SIG-M5 treated with dmso at 0.1 percent for 504 hours (cell line): ENCODE data around the gene CDH15.

Experiments
- DNase-seq: peaks from one replicate; lab custom pipeline; 2025; ENCODE audit not compliant: unreplicated experiment; lab: John Stamatoyannopoulos, UW

Gene CDH15

GRCh38 chr16:89140981-89141883 is 30.3 kb upstream of the CDH15 start:
- no peak for DNase-seq

GRCh38 chr16:89141884-89142267 is 29.7 kb upstream of the CDH15 start:
- DNase-seq: no peak

- DNase-seq: no peak
Observed at GRCh38 chr16:89142474-89143195, 28.9 kb upstream of the CDH15 start.

GRCh38 chr16:89143201-89143741 is 28.3 kb upstream of the CDH15 start:
- no peak for DNase-seq

- no peak for DNase-seq
Observed at GRCh38 chr16:89143911-89144675, 27.5 kb upstream of the CDH15 start.

GRCh38 chr16:89144681-89145080 is 26.9 kb upstream of the CDH15 start:
- no peak for DNase-seq

GRCh38 chr16:89145406-89146161 is 26.0 kb upstream of the CDH15 start:
- no peak for DNase-seq

- no peak for DNase-seq
Observed at GRCh38 chr16:89146211-89147005, 25.1 kb upstream of the CDH15 start.

- no peak for DNase-seq
Observed at GRCh38 chr16:89147085-89147817, 24.3 kb upstream of the CDH15 start.

GRCh38 chr16:89149386-89149785 is 22.2 kb upstream of the CDH15 start:
- DNase-seq: no peak

- no peak for DNase-seq
Observed at GRCh38 chr16:89150090-89150835, 21.3 kb upstream of the CDH15 start.

GRCh38 chr16:89150981-89151380 is 20.6 kb upstream of the CDH15 start:
- no peak for DNase-seq

- peak; percentile 58 for DNase-seq
Observed at GRCh38 chr16:89152831-89153700, 18.5 kb upstream of the CDH15 start.

- peak; percentile 18 for DNase-seq
Observed at GRCh38 chr16:89153848-89154271, 17.7 kb upstream of the CDH15 start.

- no peak for DNase-seq
Observed at GRCh38 chr16:89154390-89155183, 17.0 kb upstream of the CDH15 start.

- DNase-seq: no peak
Observed at GRCh38 chr16:89155184-89155679, 16.3 kb upstream of the CDH15 start.
